Ascending aorta (tissue), 2 donors: ENCODE measurements around the gene RASSF3. TPM values are rescaled to one million over a fixed set of nuclear protein-coding genes. Genes with fewer than 3 reads are reported as not detected.
"Not testable (repeated sequence)": the region's sequence is repeated elsewhere in the genome, so short reads cannot be mapped to it uniquely, and the experiment has no call there.

Experiments used
- DNase-seq, 2 donors: peaks; one replicate each; pipeline ENCODE4 v3.0.0-alpha.2; 2019; ENCODE audit warnings: low spot score in 2 of 2
- H3K27ac ChIP-seq, 2 donors: fragments of 200-600 bp; sonication (generic); one replicate each; pipeline ENCODE4 v1.5.1; 2016 to 2017; ENCODE audit warnings: mild to moderate bottlenecking in 1 of 2
- H3K27me3 ChIP-seq: fragments of 200-600 bp; sonication (generic); one replicate; pipeline ENCODE4 v1.5.1; 2017
- H3K36me3 ChIP-seq, 2 donors: fragments of 200-600 bp; sonication (generic); one replicate each; pipeline ENCODE4 v1.5.1; 2016
- H3K4me1 ChIP-seq, 2 donors: fragments of 200-600 bp; sonication (generic); one replicate each; pipeline ENCODE4 v1.5.1; 2016 to 2017; ENCODE audit warnings: mild to moderate bottlenecking in 1 of 2
- H3K4me3 ChIP-seq, 2 donors: fragments of 200-600 bp; sonication (generic); one replicate each; pipeline ENCODE4 v1.5.1; 2016 to 2017; ENCODE audit warnings: mild to moderate bottlenecking in 1 of 2
- H3K9me3 ChIP-seq, 2 donors: fragments of 200-600 bp; sonication (generic); one replicate each; pipeline ENCODE4 v1.5.1; 2016
- CTCF ChIP-seq, 3 experiments: fragments of 200-600 bp in 2 of 3; fragments of 450-650 bp in 1 of 3; sonication (generic) in 2 of 3; IDR thresholded peaks; one replicate each; pipeline ENCODE4 v1.5.1; 2016 to 2019; ENCODE audit warnings: antibody characterized with exemption in 3 of 3, mild to moderate bottlenecking in 1 of 3, moderate library complexity in 1 of 3
- intact Hi-C: fragments of 100-400 bp; cut with DNase I; formaldehyde crosslinking; loops from one replicate; pipeline ENCODE4 v1.15.1; 2023
- total RNA-seq: library from RNA; depleted of rRNA; stranded (reverse); fragments of >200 nt; gene quantifications from one replicate; pipeline ENCODE4 v1.1.0, GENCODE V29; 2016

Gene RASSF3
- total RNA-seq, 1 donor from 2014 or later: 79.6 TPM

GRCh38 chr12:64688715-64689114, 78.4 kb downstream of the RASSF3 start:
- H3K27ac ChIP-seq: peak overlapping the region; percentile 49 to 50
- peaks cover under 1 to 26% of the 10 kb centered on the region in 2 donors for H3K4me1 ChIP-seq
- intact Hi-C loops: loop anchor here (10.0 kb wide), 1 partner anchor 464 kb away; the partner anchor contains the start of gene KICS2
- H3K9me3 ChIP-seq: no peaks in the 10 kb centered on the region
- H3K4me3 ChIP-seq: no peak overlapping the region
- H3K27me3 ChIP-seq: no peaks in the 10 kb centered on the region
- peaks cover 17 to 22% of the 10 kb centered on the region in 2 donors for H3K36me3 ChIP-seq
- DNase-seq: no peak
- no peak for TF ChIP-seq CTCF (IDR thresholded peaks at IDR 0.05)

DNA sequence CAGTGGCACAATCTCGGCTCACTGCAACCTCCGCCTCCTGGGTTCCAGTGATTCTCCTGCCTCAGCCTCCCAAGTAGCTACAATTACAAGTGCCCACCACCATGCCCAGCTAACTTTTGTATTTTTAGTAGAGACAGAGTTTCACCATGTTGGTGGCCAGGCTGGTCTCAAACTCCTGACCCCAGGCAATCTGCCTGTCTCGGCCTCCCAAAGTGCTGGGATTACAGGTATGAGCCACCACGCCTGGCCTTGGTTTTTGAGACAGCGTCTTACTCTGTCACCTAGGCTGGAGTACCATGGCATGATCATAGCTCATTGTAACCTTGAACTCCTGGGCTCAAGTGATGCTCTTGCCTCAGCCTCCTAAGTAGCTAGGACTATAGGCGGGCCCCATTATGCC, 79.9 kb downstream of the RASSF3 start:
- DNase-seq, intact Hi-C loops, H3K9me3 ChIP-seq, H3K27me3 ChIP-seq, H3K4me3 ChIP-seq: not testable (repeated sequence)
- Histone ChIP-seq H3K27ac (peak overlapping the region; percentile 4 to 29), H3K36me3 (peaks cover 22 to 24% of the 10 kb centered on the region in 2 donors), H3K4me1 (peaks cover 0 to 33% of the 10 kb centered on the region in 2 donors)

- TF ChIP-seq CTCF (IDR thresholded peaks at IDR 0.05): no peak
- H3K36me3 ChIP-seq: peaks cover 20% of the 10 kb centered on the region in 2 donors
- intact Hi-C loops: no loop called here
- peak overlapping the region; percentile 4 to 29 for H3K27ac ChIP-seq
- DNase-seq: no peak
- peaks cover 0 to 41% of the 10 kb centered on the region in 2 donors for H3K4me1 ChIP-seq
- H3K27me3 ChIP-seq: no peaks in the 10 kb centered on the region
- H3K9me3 ChIP-seq: no peaks in the 10 kb centered on the region
- H3K4me3 ChIP-seq: no peak overlapping the region
Observed at GRCh38 chr12:64691227-64691794, 81.0 kb downstream of the RASSF3 start.

DNA sequence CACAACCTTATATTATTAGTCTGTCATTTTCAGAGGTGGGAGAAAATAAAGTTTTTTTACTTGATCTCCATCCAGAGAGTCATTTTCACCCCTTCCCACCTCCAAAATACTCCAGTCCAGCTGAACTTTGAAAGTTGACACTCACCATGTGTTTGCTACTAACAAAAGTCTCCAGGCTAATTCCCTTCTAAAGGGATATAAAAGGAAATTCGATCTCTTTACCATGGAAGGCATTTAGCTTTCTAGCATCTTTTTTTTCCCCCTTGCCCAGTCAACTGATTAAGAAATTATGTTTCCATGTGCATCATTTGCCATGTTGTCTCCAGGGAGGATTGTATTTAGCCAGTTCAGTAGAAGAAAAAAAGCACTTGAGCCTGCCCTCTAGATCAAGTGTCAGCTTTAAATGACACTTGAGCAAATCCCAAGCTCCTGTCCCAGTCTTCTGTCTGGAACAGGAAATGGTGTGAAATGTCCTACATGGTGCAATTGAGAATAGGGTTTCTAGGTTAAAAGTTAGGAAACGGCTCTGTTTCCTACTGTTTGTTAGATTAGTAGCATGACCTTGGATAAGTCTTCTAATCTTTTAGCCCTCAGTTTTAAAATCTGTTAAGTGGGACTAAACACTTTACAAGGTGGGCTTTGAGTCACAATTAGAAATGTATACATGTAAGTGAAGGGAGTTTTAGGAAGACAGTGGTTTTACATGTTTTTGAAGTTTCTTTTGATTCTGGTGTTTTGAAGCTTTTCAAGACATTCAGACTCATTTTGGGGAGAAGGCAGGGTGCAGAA, 81.7 kb downstream of the RASSF3 start:
- DNase-seq: no peak
- Histone ChIP-seq H3K36me3 (peaks cover 16 to 18% of the 10 kb centered on the region in 2 donors), H3K9me3 (no peaks in the 10 kb centered on the region), H3K4me1 (peaks cover 0 to 44% of the 10 kb centered on the region in 2 donors), H3K27ac (peak overlapping the region; percentile 29 to 39), H3K4me3 (no peak overlapping the region), H3K27me3 (no peaks in the 10 kb centered on the region)
- intact Hi-C loops: no loop called here
- TF ChIP-seq CTCF (IDR thresholded peaks at IDR 0.05): no peak

DNA sequence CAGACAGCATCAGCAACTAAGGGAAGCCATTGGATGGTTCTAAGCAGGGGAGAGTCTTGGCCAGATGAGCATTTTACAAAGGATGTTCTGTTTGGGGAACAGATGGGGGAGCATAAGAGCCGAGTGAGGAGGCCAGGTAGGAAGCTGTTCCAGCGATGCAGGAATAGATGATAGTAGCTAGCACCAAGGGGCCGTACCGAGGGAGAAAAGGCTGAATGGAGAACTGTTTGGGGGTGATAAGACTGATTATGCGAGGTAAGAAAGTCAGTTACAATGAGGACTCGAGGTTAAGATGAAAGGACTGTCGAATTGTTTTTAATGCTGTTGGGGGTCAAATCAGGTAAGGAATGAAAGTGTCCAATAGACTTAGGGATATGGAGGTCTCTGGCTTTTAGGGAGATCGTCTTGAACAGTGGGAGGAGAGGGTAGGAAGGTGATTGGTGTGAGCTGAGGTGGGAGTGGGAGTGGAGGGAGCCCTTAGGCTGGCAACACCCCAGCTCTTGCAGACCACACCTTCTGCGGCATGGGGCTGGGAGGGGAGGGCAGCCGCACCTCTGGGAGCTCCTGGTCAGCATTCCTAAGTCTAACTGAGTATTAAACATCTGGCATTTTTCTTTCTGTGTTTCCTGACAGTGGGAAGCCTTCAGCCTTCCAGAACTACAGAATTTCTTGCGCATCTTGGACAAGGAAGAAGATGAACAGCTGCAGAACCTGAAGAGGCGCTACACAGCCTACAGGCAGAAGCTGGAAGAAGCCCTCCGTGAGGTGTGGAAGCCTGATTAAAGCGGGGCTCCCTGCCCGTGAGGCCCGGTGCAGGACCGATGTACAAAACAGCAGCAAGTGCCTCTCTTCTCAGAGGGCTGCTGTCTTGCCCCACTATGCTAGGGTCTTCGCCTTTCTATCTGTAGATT, 84.1 kb downstream of the RASSF3 start:
- no peak for TF ChIP-seq CTCF (IDR thresholded peaks at IDR 0.05)
- intact Hi-C loops: no loop called here
- Histone ChIP-seq H3K27me3 (no peaks in the 10 kb centered on the region), H3K4me1 (peaks cover 0 to 37% of the 10 kb centered on the region in 2 donors), H3K4me3 (no peak overlapping the region), H3K9me3 (no peaks in the 10 kb centered on the region), H3K36me3 (peaks cover 21 to 33% of the 10 kb centered on the region in 2 donors), H3K27ac (peak overlapping the region; percentile 37 to 56)
- DNase-seq: no peak
